Lower lobe of right lung (tissue), 2 donors: ENCODE results near the gene HERC3. TPM values are rescaled to one million over a fixed set of nuclear protein-coding genes. Genes with fewer than 3 reads are reported as not detected.

Source experiments
- ATAC-seq, 2 donors: fragments of 200-7000 bp; cut with Tn5 transposase; one replicate each; pipeline ENCODE4 v1.9.1; 2020 to 2022; ENCODE audit warnings: mild to moderate bottlenecking in 2 of 2, moderate library complexity in 2 of 2
- DNase-seq: peaks from one replicate; pipeline ENCODE4 v3.0.0-alpha.2; 2020
- H3K27ac ChIP-seq: fragments of 200-600 bp; one replicate; pipeline ENCODE4 v1.8.0; 2022
- H3K27me3 ChIP-seq: fragments of 200-600 bp; one replicate; pipeline ENCODE4 v1.8.0; 2022; ENCODE audit warnings: low read depth
- H3K36me3 ChIP-seq: fragments of 200-600 bp; one replicate; pipeline ENCODE4 v1.8.0; 2022; ENCODE audit warnings: mild to moderate bottlenecking
- H3K4me1 ChIP-seq: fragments of 200-600 bp; one replicate; pipeline ENCODE4 v1.8.0; 2022
- H3K4me3 ChIP-seq: fragments of 200-600 bp; one replicate; pipeline ENCODE4 v1.8.0; 2022; ENCODE audit warnings: mild to moderate bottlenecking
- H3K9me3 ChIP-seq: fragments of 200-600 bp; one replicate; pipeline ENCODE4 v1.8.0; 2022
- CTCF ChIP-seq: fragments of 200-600 bp; IDR thresholded peaks from one replicate; pipeline ENCODE4 v1.8.0; 2022; ENCODE audit warnings: antibody characterized with exemption, mild to moderate bottlenecking
- intact Hi-C: fragments of 100-400 bp; cut with DNase I; formaldehyde crosslinking; loops from one replicate; pipeline ENCODE4 v1.11.0; 2022
- long read RNA-seq: library from polyadenylated mRNA; unstranded; transcript quantifications from one replicate; pipeline ENCODE4 v2.0.0, GENCODE V29; 2021
- total RNA-seq: library from RNA; stranded (reverse); fragmentation: NEBNext Ultra II Directional; extraction: Animal tissue kit (Norgen Biotek cat#: 25700); gene quantifications from one replicate; pipeline ENCODE4 v1.2.1, GENCODE V29; 2021
- donor health status: DM: no; HTN: yes; CAD: no; lungs with severe emphysema.

HERC3 gene
- total RNA-seq = 54.1 TPM
- long read RNA-seq, full-length matches to known transcripts = 3 of 42 reads
- long read RNA-seq, partial matches to known transcripts = 28 of 42 reads
- long read RNA-seq, other reads (novel, unspliced or antisense) = 11 of 42 reads

GRCh38 chr4:88591787-88592599, at the start of gene HERC3:
Gene HERC3, plus strand, starts transcription at chr4:88592480. Its CDS starts 13,344 bp downstream, at chr4:88605824.
- Histone ChIP-seq H3K4me1 (peaks cover 18% of the 10 kb centered on the region), H3K27me3 (no peaks in the 10 kb centered on the region), H3K27ac (peak within 1 kb of the TSS; percentile 97), H3K4me3 (peak within 1 kb of the TSS; percentile 99), H3K9me3 (no peaks in the 10 kb centered on the region), H3K36me3 (peaks cover 17% of the 10 kb centered on the region)
- ATAC-seq (peak; percentile 99), DNase-seq (peak; percentile 94)
- TF ChIP-seq CTCF = peak; percentile 29
- intact Hi-C loops = no loop called here

- TF ChIP-seq CTCF = no peak
- no peaks in the 10 kb centered on the region for H3K27me3 ChIP-seq
- DNase-seq = no peak
- intact Hi-C loops = no loop called here
- no peak overlapping the region for H3K4me3 ChIP-seq
- no peak overlapping the region for H3K27ac ChIP-seq
- no peak for ATAC-seq
- H3K4me1 ChIP-seq = no peaks in the 10 kb centered on the region
- H3K36me3 ChIP-seq = no peaks in the 10 kb centered on the region
- H3K9me3 ChIP-seq = no peaks in the 10 kb centered on the region
These were observed 42.5 kb upstream of the HERC3 start for GRCh38 chr4:88549815-88550214.

- intact Hi-C loops = no loop called here
- no peak for TF ChIP-seq CTCF
- no peak for ATAC-seq
- H3K4me3 ChIP-seq = no peak overlapping the region
- H3K27ac ChIP-seq = no peak overlapping the region
- no peak for DNase-seq
- no peaks in the 10 kb centered on the region for H3K36me3 ChIP-seq
- H3K4me1 ChIP-seq = no peaks in the 10 kb centered on the region
- H3K27me3 ChIP-seq = no peaks in the 10 kb centered on the region
- no peaks in the 10 kb centered on the region for H3K9me3 ChIP-seq
These were observed 24.7 kb upstream of the HERC3 start for GRCh38 chr4:88567591-88567990.

- no peak overlapping the region for H3K27ac ChIP-seq
- no peaks in the 10 kb centered on the region for H3K27me3 ChIP-seq
- TF ChIP-seq CTCF = no peak
- intact Hi-C loops = no loop called here
- H3K36me3 ChIP-seq = no peaks in the 10 kb centered on the region
- no peaks in the 10 kb centered on the region for H3K9me3 ChIP-seq
- DNase-seq (no peak), ATAC-seq (no peak)
- H3K4me3 ChIP-seq = no peak overlapping the region
- peaks cover 9% of the 10 kb centered on the region for H3K4me1 ChIP-seq
These were observed 22.3 kb upstream of the HERC3 start for GRCh38 chr4:88570001-88570400.

GRCh38 chr4:88573276-88573980, 18.9 kb upstream of the HERC3 start:
- Histone ChIP-seq H3K4me3 (no peak overlapping the region), H3K36me3 (no peaks in the 10 kb centered on the region), H3K4me1 (peaks cover 9% of the 10 kb centered on the region), H3K27ac (no peak overlapping the region), H3K27me3 (no peaks in the 10 kb centered on the region), H3K9me3 (no peaks in the 10 kb centered on the region)
- ATAC-seq = no peak
- DNase-seq = no peak
- intact Hi-C loops = no loop called here
- no peak for TF ChIP-seq CTCF
